Suppressor macrophage treated with lipopolysaccharide for 1 hour (primary cell): Measurements from ENCODE around the gene HIVEP3.

Source experiments
- DNase-seq, 3 donors: peaks; one replicate each; pipeline ENCODE4 v3.0.0-alpha.2; 2020 to 2022

HIVEP3 gene

DNA sequence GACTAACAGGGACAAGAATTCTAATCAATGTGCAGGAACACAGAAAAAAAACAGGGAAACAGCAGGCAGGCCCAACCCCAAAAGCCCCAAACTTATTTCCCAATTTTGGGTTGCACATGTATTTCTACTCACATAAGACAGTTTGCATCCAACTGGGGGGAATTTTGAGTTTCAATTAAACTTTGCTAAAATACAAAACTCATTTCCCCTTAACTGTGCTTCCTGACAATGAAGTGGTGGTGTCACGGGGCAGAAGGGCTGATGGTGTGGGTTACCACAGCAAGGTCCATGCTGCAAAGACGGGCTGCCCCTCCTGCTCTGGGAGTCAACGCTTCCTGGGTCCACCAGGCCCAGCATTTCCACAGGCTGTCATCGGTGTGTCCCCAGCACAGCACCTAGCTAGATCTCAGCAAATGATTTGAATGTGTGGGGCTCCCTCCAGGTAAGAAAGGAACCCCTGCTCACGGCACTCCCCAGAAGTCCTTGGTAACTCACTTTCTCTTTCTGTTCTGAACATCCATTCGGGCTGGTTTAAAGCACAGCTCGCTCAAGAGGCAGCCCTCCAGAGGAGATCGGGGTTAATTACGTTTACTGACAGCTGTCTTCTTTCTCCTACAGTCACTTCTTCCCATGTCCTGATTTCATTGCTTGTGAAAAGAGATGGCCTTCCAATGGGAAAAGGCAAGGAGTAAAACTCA, 27.4 kb downstream of the HIVEP3 start:
- peak; percentile 83 to 96 (median 93) for DNase-seq

DNA sequence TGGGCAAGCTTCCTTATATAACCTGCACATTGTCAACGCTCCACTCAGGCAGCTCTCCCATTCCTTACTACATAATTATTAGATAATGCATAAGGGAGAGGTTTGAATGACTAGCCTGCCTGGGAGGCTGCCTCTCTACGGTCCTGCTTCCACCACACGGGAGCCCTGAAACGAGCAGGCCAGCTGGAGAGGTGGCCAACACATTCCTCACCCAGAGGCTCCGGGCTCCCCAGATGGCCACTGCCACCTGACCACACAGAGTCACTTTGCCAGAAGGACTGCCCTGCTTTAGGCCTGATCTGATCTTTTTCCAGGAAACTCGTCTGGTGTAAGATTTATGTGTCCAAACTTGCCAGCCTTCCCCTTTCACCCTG, 27.9 kb downstream of the HIVEP3 start:
- no peak for DNase-seq

DNA sequence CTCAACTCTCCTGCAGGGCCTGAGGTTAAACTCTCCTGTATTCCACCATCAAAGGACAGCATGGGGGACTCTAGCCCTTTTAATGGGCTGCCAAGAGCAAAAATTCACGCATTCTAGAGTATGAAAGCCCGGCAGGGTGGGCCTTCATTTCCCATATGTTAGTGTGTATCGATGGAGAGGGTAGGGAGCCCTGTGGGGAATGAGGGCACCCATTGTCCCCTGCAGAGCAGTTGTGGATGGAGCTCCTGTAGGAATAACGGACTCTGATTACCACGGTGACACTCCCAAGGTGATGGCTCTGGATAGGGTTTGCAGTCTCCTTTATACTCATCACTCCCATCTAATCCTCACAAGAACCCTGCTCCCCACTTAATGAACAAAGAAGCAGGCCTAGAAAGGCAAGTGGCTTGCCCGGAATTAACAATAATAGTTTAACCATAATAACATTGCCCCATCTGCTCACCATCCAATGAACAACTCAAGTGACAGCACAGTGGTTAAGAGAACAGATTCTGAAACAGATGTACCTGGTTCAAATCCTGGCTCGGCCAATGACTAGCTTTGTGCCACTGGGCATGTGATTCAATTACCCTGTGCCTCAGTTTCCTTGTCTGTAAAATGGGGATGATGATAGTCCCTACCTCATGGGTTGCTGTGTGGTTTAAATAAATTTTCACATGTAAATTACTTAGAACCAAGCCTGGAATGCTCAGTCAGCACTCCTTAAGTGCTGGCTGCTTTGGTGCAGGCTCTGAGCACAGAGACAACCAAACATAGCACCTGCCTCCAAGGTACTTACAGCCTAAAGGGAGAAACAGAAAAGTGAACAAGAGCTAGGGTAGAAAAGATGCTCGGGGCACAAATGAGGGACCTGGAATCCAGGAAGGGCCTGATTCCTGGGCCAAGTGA, 29.0 kb downstream of the HIVEP3 start:
- no peak for DNase-seq

DNA sequence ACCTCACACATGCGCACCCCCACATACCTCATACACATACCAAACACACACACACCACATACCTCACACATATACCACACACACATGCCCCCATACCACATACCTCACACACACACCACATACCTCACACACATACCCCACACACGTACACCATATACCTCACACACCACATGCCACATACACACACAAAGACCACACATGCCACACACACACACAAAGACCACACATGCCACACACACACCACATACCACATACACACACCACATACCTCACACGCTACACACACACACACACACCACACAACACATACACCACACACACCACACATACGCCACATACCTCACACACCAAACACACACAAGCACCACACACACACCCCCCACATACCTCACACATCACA, 30.0 kb downstream of the HIVEP3 start:
- DNase-seq: no peak

DNA sequence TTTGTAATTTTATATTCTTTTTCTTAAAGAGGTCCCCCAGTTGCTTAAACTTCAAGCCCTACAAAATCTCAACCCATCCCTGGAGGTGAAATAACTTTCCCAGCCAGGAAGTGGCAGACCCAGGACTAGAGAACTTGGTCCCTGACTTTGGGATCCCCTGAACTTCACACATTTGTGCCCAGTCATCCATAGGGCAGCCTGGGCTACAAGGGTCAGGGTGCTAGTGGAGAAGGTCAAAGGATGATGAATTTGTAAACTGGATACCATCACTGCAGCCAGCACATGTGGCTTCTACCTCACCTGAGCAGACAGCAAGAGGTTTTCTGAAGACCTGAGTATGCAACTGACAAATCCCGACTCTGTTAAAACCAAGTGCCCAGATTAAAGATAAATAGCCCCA, 31.4 kb downstream of the HIVEP3 start:
- no peak for DNase-seq

DNA sequence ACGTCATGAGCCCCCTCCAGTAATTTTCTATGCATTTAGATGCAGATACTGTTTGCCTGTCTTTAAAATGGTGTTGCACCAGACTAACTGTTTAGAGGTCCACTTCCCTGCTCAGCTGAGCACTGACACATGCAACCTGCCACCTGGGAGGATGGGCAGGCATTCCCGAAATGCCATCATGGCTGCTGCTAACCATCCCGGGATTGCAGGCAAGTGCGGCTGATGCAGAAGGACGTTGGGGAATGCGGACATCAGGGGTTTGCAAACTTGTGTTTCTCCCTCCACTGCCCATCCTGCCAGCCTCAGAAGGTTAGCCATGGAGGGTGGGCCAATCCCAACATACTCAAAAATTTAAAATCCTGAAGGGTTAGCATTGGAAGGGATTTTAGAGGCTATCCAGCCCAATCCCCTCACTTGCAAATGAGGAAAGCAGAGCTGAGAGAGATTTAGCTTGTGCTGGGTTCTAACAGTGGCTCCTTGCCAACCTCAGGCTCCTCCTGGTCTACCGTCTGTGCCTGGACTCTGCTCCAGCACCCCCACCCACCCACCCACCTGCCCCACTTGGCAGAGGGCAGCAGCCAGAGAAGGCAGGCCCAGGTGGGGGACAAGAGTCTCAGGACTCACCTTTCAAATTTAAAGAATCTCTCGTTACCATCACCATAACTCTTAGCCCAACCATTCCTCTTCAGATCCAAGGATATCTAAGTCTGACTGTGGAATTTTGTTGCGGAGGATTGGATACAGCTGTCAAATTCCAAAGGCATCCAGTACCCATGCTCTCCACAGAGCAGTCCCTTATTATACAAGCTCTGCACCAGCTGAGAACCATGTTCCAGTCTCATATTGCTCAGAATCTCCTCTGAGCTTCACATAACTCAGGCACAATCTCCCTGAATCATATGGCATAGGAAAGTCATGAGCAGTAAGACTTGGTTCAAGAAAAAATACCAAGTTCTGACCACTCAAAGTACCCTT, 34.2 kb downstream of the HIVEP3 start:
- no peak for DNase-seq

DNA sequence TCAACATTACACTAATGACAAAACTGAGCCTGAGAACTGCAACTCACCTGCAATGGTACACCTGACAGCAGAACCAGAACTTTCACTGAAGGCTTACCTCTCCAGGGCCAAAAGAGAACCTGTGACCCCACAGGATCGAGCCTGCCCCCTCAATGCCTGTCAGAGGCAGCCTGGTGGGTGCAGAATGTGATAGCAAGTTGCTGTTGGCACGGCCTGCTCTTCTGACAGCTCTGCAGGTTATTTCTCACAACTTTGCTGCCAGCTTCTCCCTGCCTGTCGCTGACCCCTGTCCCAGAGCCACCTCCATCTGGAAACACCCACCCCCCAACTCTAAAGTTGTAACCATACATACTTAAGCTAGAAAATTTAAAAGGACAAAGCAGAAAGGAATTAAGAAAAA, 35.2 kb downstream of the HIVEP3 start:
- DNase-seq: no peak

DNA sequence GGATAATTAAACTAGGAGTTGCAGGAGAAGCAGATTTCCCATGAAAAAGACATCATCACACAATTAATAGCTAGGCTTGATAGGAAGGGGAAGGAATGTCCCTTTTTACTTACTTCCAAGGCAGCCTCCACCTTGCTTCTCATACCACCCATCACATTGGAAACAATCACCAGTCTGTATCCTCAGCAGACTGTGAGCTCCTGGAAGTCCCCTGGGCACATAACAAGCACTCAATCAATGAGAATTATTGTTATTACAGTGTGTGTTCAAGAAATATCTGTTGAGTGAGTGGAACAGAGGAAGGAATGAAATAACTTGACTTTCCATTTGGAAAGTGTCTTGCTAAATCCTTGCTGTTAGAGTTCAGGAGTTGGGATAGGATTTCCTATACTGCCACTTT, 36.2 kb downstream of the HIVEP3 start:
- DNase-seq: no peak

DNA sequence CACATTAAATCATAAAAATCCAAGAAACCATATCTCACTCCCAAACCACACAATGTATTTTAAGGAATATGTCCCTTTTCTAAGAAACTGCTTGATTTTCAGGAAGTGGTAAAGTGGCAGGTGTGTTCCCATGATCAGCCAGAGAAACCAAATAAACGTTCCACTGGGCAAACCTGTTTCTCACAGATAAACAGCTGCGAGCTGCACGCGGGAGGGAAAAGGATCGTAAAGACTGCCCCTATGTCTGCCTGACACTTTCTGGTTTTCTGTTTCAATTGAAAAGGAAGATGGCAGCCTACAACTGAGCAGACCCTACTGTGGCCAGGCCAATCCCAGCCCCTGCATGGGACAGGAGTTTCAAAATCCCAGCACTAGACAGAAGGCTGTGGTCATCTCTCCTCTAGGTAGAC, 36.6 kb downstream of the HIVEP3 start:
- DNase-seq: no peak

DNA sequence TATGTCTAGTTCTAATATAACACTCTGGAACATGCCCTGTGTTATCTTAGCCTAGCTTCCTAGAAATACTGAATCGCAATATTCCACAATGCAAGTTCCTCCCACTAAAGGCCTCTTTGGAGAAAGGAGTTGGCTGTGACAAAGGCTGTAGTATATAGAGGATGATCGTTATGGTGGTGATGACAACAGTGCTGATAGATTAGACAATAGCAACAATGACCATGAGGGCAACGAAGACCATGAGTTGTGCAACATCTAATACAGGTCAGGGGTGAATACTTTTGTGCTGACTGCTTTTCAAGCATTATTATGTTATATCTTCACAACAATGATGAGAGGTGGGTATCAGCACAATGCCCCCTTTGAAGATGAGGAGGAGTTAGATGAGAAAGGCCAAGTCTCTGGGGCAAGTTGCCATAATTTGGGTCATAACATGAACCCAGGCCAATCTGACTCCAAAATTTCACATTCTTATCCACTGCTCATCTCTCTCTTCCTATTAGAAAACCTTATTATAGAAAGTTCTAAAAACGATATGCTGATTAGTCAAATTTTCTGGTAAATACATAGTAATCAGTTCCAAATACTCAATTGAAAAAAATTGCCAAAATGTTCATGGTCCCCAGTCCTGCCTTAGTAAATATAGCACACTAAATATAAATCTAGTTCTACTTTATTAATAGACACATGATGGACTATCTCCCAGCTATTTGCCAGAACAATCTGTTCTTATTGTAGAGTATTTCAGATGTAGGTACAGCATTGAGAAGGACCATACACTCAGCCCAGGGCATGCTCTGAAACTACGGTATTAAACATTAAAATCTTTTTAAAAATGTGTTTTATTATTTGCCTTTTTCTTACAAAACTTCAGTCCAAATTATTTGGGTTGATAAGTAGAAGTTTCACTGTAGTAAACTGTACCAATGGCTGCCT, 37.5 kb downstream of the HIVEP3 start:
- no peak for DNase-seq

DNA sequence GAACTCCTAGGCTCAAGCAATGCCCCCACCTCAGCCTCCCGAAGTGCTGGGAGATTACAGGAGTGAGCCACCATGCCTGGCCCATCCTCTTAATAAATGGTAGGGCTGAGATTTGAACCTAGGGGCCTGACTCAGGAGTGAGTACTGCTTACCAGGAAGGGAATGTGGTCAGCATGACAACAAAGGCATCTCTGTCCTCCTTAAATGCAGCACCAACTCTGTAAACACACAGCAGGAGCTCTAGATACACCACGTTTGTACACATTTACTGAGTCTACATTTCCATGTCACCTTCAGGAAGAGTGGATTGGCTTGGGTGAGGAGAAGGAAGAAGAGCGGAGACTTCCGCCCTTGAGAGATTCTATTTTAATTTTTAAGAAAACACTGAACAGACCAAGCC, 38.5 kb downstream of the HIVEP3 start:
- DNase-seq: no peak

DNA sequence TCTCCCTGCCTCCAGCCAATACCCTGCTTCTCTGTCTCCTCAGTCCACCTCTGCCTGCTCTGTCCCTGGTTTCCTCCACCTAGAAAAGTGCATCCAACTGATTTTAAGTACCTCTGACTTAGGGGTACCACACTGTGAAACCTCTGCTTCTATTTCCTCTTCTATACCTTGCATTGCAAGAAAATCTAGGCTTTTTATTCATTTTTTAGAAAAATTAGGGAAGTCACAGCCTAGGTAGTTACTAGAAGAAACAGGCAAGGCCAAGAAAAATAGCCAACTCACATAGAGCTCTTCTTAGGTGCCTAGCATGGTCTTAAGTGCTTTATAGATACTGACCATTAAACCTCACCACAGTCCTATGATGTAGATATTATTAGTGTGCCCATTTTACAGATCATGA, 39.1 kb downstream of the HIVEP3 start:
- DNase-seq: no peak

DNA sequence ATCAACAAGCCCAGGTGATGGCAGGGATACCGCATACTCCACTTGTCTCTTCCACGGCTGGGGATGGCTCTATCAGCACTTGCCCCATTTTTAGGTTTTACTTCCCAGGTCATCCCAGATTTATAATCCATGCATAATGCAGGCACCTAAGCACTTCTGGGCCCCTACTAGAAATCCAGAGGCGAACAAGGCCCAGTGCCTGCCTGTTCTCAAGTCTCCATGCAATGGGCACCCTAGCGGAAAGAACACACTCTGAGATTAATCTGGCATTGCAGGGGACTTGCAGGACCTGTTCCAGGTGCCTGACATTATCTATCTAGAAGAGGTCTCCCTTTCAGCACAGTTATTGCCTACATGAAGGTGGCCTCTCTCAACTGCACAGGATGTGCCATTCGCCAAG, 39.8 kb downstream of the HIVEP3 start:
- DNase-seq: no peak

DNA sequence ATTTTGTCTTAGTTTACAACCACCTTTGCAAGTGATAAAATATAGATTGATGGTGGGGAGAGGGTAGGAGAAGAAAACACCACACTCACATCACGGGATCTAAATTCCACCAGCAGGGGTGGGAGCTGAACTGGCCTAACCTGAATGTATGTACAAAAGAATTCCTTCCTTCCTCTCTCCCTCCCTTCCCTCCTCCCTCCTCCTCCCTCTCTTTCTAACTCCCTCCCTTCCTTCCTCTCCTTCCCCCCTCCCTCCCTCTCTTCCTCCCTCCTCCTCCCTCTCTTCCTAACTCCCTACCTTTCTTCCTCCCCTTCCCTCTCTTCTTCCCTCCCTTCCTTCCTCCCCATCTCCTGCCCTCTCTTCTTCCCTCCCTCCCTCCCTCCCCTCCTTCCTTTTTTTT, 40.2 kb downstream of the HIVEP3 start:
- no peak for DNase-seq

DNA sequence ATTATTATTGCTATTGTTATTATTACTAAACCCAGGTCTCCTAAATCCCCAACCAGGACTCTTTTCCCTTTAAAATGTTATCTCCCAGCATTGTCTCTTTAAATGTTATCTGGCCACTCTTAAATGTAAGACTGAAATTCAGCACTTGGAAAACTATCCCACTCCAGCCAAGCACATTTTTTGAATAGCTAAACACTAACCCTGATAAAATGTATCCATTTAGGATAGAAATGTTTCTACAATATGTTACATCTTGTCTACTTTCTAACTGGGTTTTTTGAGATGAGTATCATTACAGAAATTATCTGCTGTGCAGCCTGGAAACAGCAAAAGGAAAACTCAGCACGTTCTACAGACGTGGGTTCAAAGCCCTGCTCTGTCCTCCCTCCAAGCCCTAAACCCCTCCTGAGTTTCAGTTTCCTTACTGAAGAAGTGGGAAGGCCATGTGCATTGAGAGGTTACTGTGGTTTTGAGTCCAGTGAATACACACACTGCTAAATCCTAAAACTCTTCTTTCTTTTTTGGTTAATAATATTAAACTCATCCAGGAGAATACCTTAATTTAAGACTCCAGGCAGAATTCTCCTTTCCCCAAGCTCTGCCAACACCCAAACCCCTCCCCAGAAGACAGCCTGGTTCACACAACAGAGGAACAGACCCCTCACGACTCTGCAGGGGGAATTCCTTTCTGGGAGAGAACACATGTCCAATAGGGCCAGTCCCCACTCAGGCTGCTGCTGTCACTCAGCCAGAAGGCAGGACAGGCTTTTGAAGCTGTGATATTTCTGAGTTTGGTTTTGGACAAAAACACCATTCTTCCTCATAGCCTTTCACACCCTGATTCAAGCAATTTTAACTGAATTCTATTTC, 41.9 kb downstream of the HIVEP3 start:
- peak; percentile 51 to 60 (median 52) for DNase-seq

DNA sequence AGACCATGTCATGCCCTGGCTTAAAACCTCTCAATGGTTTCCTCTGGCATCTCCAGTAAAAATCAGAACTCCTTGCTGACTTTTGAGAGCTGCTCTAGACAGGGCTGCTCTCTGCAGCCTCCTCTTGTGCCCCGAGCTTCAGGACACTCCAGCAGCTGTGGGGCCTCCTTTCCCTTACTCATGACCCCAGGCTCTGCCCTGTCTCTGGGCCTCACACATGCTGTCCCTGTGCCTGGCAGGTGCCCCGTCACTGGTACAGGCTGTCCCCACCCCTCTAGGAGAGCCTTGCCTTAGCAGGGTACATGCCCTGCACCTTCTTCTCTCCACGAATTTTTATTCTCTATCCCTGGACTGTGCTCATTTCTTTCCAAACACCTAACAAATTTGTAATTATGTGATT, 43.2 kb downstream of the HIVEP3 start:
- DNase-seq: no peak

DNA sequence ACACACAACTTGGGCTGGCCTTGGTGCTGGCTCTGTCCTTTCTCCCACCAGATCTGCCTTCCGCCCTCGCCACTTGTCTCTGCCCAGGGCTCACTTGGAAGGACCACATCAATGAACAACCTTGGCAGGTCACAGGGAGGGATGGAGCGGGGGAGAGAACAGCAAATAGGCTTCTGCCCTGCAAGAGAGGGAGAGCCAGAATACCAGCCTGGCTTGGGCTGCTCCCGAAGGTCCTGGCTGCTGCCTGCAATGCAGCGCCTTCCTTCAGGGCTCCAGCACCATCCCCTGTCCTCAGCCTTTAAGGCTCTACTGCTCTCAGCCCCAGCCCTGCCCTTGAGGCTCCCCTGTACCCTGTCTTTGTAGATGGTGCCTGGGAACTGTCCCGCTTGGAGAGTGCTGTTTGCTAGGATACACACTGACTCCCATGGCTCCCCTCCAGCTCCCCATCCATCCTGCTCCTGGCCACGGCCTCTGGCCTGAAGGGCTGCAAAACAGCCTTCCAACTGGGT, 43.8 kb downstream of the HIVEP3 start:
- no peak for DNase-seq

DNA sequence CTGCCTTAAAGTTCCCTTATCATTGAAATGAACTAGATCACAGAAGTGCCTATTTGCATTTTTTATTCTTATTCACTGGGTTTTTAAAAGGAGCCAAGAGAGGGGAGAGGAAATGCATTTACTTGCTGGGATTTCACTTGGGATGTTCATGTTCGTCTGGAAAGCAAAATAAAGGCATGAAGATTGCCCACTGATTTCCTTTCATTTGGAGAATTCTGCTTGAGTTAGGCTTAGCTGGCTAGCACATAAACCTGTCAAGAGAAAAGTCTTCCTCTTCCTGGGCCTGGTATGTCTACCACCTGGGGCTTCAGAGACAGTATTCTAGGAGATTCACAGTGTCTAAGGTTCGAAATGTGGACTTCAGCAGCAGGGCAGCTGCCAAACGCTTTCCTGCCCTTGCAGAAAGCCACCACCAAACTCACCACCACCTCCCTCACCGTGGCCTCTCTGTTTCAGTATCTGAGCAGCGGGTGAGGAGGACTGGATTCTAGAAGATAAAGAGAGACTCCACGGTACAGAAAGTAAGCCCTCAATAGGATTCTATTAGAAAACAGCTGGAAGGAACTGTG, 44.5 kb downstream of the HIVEP3 start:
- no peak for DNase-seq

DNA sequence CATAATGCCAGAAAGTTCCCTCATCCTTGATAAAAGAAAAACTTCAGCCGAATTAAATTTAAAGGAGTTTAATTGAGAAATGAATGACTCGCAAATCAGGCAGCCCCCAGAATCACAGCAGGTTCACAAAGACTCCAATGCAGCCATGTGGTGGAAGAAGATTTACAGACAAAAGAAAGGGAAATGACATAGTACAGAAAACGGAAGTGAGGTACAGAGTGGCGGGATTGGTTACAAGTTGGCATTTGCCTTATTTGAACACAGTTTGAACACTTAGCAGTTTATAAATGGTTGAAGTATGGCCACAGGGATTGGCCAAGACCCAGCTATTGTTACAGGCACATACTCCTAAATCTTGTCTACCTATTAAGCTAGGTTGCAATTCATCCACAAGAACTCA, 46.6 kb downstream of the HIVEP3 start:
- DNase-seq: peak in 2 of 3 donors; percentile 35 to 38

DNA sequence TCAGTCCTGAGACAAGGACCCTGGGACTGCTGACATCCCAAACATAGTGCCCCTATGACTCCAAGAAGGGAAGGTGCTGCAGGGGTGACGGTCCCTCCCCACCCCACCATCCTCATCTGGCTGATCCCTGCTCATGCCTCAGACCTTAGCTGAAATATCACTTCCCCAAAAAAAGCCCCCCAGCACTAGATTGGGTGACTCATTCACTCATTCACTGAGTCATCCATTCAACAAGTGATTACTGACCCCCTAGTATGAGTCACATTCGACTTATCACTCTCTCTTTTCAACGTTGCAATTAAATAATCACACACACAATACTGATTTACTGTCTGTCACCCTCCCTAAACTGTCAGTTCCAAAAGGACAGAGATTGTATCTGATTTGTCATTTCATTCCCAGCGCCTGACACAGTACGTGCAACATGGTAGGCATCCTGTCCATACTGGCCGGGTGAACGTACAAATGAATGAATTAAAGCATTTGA, 48.6 kb downstream of the HIVEP3 start:
- DNase-seq: peak; percentile 80 to 92 (median 91)
